ENCODE results near the gene STRAP. TPM values are rescaled to one million over a fixed set of nuclear protein-coding genes. Genes with fewer than 3 reads are reported as not detected.

Gene STRAP
- total and polyA plus RNA-seq, 9 of the 15 experiments (the other 6 are each of a cell fraction or from before 2014, with no cell fraction given): 58.5 to 134 (median 89.5) TPM

- CTCF ChIA-PET (ENCODE audit: low intra/inter-chr PET ratio): no interaction called here
- no peak overlapping the region for H2AFZ ChIP-seq (ENCODE audit: low read depth, low read length)
- in situ Hi-C loops (cut with MboI): no loop called here
- H3K9me3 ChIP-seq (replicated peaks; ENCODE audit: control insufficient read depth, insufficient read depth, low read depth, low read length): no peaks in the 10 kb centered on the region
- no peak overlapping the region for H3K4me3 ChIP-seq
- no peak for DNase-seq (ENCODE audit: extremely low read depth in 1 of 4, low spot score in 3 of 4)
- 0 out of 2 replicates have a peak, but pooled peaks have one; percentile 14 for TF ChIP-seq SUPT5H (IDR thresholded peaks at IDR 0.05)
- no peak for TF ChIP-seq ZNF780A (CRISPR knock-in tag; IDR thresholded peaks at IDR 0.05)
- TF ChIP-seq EWSR1 (IDR thresholded peaks at IDR 0.05; ENCODE audit: borderline replicate concordance, low read depth, partially characterized antibody): peak; percentile 18
- FAIRE-seq: no peak
- no peaks in the 10 kb centered on the region for H4K20me1 ChIP-seq (replicated peaks; ENCODE audit: control insufficient read depth, insufficient read depth, low read length)
- BruUV-seq (replicated peaks): no TSS peak
- intact Hi-C loops (cut with micrococcal nuclease): no loop called here
- H3K4me1 ChIP-seq (replicated peaks in 1 of 2; ENCODE audit: control insufficient read depth in 2 of 2, insufficient read depth in 2 of 2, low read length in 2 of 2): no peaks in the 10 kb centered on the region
- H3K27me3 ChIP-seq (ENCODE audit: control insufficient read depth in 2 of 2, insufficient read depth in 2 of 2, low read length in 2 of 2): no peaks in the 10 kb centered on the region
- no peak overlapping the region for H3K4me2 ChIP-seq (ENCODE audit: insufficient read depth, low read length)
- no peak overlapping the region for H3K9ac ChIP-seq (ENCODE audit: insufficient read depth in 1 of 2, low read depth in 2 of 2, low read length in 2 of 2)
- POLR2A ChIA-PET: no interaction called here
- no peak for ATAC-seq
- H3K36me3 ChIP-seq (ENCODE audit: control insufficient read depth, insufficient read depth, low read length): peaks cover 55% of the 10 kb centered on the region
- no peak overlapping the region for H3K27ac ChIP-seq (ENCODE audit: extremely low read depth, low read depth, low read length)
- no peaks in the 10 kb centered on the region for H3K9me1 ChIP-seq (ENCODE audit: control insufficient read depth, insufficient read depth, low read length)
- 70% methylated on average over 4 of the region's 5 CpGs for WGBS (ENCODE audit: insufficient coverage, low coverage, missing lambda C conversion rate)
- no peaks in the 10 kb centered on the region for H3K79me2 ChIP-seq (ENCODE audit: control insufficient read depth, insufficient read depth, low read length)
Observed at GRCh38 chr12:15904378-15904920, 22.3 kb downstream of the STRAP start.

GRCh38 chr12:15910468-15910863, 28.3 kb downstream of the STRAP start:
- H3K9me3 ChIP-seq (replicated peaks; ENCODE audit: control insufficient read depth, insufficient read depth, low read depth, low read length): no peaks in the 10 kb centered on the region
- H3K36me3 ChIP-seq (ENCODE audit: control insufficient read depth, insufficient read depth, low read length): peaks cover 4% of the 10 kb centered on the region; the same call in 2 of the 3 replicates
- H3K9ac ChIP-seq (ENCODE audit: insufficient read depth in 1 of 2, low read depth in 2 of 2, low read length in 2 of 2): no peak overlapping the region
- no peaks in the 10 kb centered on the region for H3K9me1 ChIP-seq (ENCODE audit: control insufficient read depth, insufficient read depth, low read length)
- FAIRE-seq (no peak), DNase-seq (ENCODE audit: extremely low read depth in 1 of 4, low spot score in 3 of 4) (no peak), ATAC-seq (no peak)
- no TSS peak for BruUV-seq (replicated peaks)
- H4K20me1 ChIP-seq (replicated peaks; ENCODE audit: control insufficient read depth, insufficient read depth, low read length): no peaks in the 10 kb centered on the region
- in situ Hi-C loops (cut with MboI) (no loop called here), intact Hi-C loops (cut with micrococcal nuclease) (no loop called here)
- POLR2A ChIA-PET: no interaction called here
- TF ChIP-seq NFE2 (IDR thresholded peaks at IDR 0.05; ENCODE audit: low read depth) (peak; percentile 71), NFE2L1 (tag; IDR thresholded peaks at IDR 0.05; ENCODE audit: borderline replicate concordance, low read depth) (peak; percentile 24; the same call in 1 of the 2 replicates), ZNF316 (IDR thresholded peaks at IDR 0.05) (0 out of 2 replicates have a peak, but pooled peaks have one; percentile 31), TCF3 (CRISPR knock-in tag; IDR thresholded peaks at IDR 0.05) (no peak), HNRNPUL1 (IDR thresholded peaks at IDR 0.05; ENCODE audit: low read length) (no peak), FOXM1 (IDR thresholded peaks at IDR 0.05; ENCODE audit: low read depth) (no peak), FOXM1 (CRISPR knock-in tag; IDR thresholded peaks at IDR 0.05; ENCODE audit: low read depth) (no peak), MAFK (IDR thresholded peaks at IDR 0.05; ENCODE audit: low read length) (no peak), MAFG (tag; conservative IDR thresholded peaks at IDR 0.05) (peak; percentile 58), C11orf30 (IDR thresholded peaks at IDR 0.05; ENCODE audit: low read depth) (0 out of 2 replicates have a peak, but pooled peaks have one; percentile 12)
- 8% methylated on average over 5 of the region's 5 CpGs for WGBS (ENCODE audit: insufficient coverage, low coverage, missing lambda C conversion rate)
- CTCF ChIA-PET (ENCODE audit: low intra/inter-chr PET ratio): no interaction called here
- H3K4me3 ChIP-seq: no peak overlapping the region; the same call in 1 of the 2 replicates
- peak overlapping the region; percentile 72; the same call in 1 of the 2 replicates for H2AFZ ChIP-seq (ENCODE audit: low read depth, low read length)
- H3K4me2 ChIP-seq (ENCODE audit: insufficient read depth, low read length): peak overlapping the region; percentile 67
- peaks cover 5 to 6% of the 10 kb centered on the region in 2 experiments; a peak in 2 of 5 replicates for H3K4me1 ChIP-seq (replicated peaks in 1 of 2; ENCODE audit: control insufficient read depth in 2 of 2, insufficient read depth in 2 of 2, low read length in 2 of 2)
- no peak overlapping the region for H3K27ac ChIP-seq (ENCODE audit: extremely low read depth, low read depth, low read length)
- H3K27me3 ChIP-seq (ENCODE audit: control insufficient read depth in 2 of 2, insufficient read depth in 2 of 2, low read length in 2 of 2): no peaks in the 10 kb centered on the region
- H3K79me2 ChIP-seq (ENCODE audit: control insufficient read depth, insufficient read depth, low read length): no peaks in the 10 kb centered on the region
